Measurements from ENCODE around the gene TM2D1. TPM values are rescaled to one million over a fixed set of nuclear protein-coding genes. Genes with fewer than 3 reads are reported as not detected.

Gene TM2D1
- total RNA-seq, 1 donor from 2014 or later, result 19.3 TPM

GRCh38 chr1:61637470-61637869 lies 87.5 kb downstream of the TM2D1 start:
- TF ChIP-seq, protein P1, sequence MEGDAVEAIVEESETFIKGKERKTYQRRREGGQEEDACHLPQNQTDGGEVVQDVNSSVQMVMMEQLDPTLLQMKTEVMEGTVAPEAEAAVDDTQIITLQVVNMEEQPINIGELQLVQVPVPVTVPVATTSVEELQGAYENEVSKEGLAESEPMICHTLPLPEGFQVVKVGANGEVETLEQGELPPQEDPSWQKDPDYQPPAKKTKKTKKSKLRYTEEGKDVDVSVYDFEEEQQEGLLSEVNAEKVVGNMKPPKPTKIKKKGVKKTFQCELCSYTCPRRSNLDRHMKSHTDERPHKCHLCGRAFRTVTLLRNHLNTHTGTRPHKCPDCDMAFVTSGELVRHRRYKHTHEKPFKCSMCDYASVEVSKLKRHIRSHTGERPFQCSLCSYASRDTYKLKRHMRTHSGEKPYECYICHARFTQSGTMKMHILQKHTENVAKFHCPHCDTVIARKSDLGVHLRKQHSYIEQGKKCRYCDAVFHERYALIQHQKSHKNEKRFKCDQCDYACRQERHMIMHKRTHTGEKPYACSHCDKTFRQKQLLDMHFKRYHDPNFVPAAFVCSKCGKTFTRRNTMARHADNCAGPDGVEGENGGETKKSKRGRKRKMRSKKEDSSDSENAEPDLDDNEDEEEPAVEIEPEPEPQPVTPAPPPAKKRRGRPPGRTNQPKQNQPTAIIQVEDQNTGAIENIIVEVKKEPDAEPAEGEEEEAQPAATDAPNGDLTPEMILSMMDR (conservative IDR thresholded peaks at IDR 0.05), result no peak
- H3K27ac Mint-ChIP-seq (ENCODE audit: unreplicated experiment), result no peak overlapping the region
- no peaks in the 10 kb centered on the region for H3K4me1 Mint-ChIP-seq
- H3K27me3 Mint-ChIP-seq (ENCODE audit: low read depth), result peaks cover 8% of the 10 kb centered on the region
- no peaks in the 10 kb centered on the region for H3K36me3 Mint-ChIP-seq (ENCODE audit: low read depth)
- no peak for DNase-seq (ENCODE audit: low read depth, low spot score)
- no peak overlapping the region for H3K4me3 Mint-ChIP-seq
- no peaks in the 10 kb centered on the region for H3K9me3 Mint-ChIP-seq

DNA sequence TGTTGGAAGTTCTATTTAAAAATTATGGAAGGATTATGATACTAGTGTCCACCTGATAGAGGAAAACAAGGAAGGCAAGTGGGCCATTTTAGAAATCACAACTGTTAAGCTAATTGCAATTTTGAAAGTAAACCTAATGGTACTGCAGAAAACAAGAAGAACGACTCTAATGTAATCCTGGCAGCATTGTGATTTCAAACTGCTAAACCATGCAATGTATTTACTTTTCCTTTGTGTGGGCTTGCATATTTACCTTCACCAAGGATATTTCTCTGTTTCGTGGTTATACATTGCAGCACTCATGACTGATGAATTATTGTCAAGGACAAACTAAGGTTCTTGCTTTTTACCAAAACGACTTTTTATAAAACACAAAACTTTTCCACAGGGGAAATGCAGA lies 88.1 kb downstream of the TM2D1 start:
- Mint-ChIP-seq H3K9me3 (no peaks in the 10 kb centered on the region), H3K27ac (ENCODE audit: unreplicated experiment) (no peak overlapping the region), H3K4me1 (no peaks in the 10 kb centered on the region), H3K36me3 (ENCODE audit: low read depth) (no peaks in the 10 kb centered on the region), H3K4me3 (no peak overlapping the region), H3K27me3 (ENCODE audit: low read depth) (peaks cover 7% of the 10 kb centered on the region)
- no peak for DNase-seq (ENCODE audit: low read depth, low spot score)
- TF ChIP-seq, protein P1 (conservative IDR thresholded peaks at IDR 0.05), result no peak

DNA sequence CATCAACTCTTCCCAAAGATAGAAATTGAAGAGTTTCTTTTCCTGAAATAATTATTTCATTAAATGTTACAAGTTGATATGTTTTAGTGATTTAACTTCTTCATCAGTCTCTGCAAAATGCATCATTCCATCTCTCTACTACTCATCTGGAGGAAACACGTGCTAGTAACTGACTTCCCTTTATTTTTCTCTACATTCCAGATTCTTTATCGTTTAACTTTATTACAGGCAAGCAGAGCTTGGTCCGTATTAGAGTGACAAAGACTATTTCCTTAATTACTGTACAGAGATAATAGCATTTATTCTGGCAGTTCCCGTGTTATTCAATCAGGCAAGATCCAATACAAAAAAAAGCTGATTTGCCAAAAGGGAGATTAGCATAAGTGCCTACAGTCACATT lies 88.6 kb downstream of the TM2D1 start:
- Mint-ChIP-seq H3K27me3 (ENCODE audit: low read depth) (peaks cover 3% of the 10 kb centered on the region), H3K4me1 (no peaks in the 10 kb centered on the region), H3K36me3 (ENCODE audit: low read depth) (no peaks in the 10 kb centered on the region), H3K9me3 (no peaks in the 10 kb centered on the region), H3K4me3 (no peak overlapping the region), H3K27ac (ENCODE audit: unreplicated experiment) (no peak overlapping the region)
- TF ChIP-seq, protein P1 (conservative IDR thresholded peaks at IDR 0.05), result no peak
- no peak for DNase-seq (ENCODE audit: low read depth, low spot score)

GRCh38 chr1:61635557-61635956 lies 89.4 kb downstream of the TM2D1 start:
- Mint-ChIP-seq H3K4me3 (no peak overlapping the region), H3K36me3 (ENCODE audit: low read depth) (no peaks in the 10 kb centered on the region), H3K4me1 (no peaks in the 10 kb centered on the region), H3K9me3 (no peaks in the 10 kb centered on the region), H3K27me3 (ENCODE audit: low read depth) (no peaks in the 10 kb centered on the region), H3K27ac (ENCODE audit: unreplicated experiment) (no peak overlapping the region)
- TF ChIP-seq, protein P1 (conservative IDR thresholded peaks at IDR 0.05), result no peak
- DNase-seq (ENCODE audit: low read depth, low spot score), result no peak

DNA sequence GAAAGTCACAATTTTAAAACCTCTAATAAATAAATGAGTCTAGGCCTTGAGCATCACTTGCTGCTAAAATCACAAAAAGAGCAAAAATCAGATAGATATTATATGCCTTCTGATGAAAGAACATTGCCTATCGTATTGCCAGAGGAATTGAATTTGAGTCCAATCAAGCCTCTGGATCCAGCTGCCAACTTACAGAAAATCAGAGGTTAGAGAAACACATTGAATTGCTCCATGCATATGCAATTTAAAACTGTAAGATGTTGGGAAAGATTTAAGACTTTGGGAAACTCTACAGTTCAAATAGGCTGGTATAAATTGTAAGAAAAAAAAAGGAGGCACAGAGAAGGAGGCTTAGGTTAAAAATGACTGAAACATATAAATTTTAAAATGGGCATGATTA lies 93.5 kb downstream of the TM2D1 start:
- Mint-ChIP-seq H3K36me3 (ENCODE audit: low read depth) (no peaks in the 10 kb centered on the region), H3K27me3 (ENCODE audit: low read depth) (no peaks in the 10 kb centered on the region), H3K9me3 (peaks cover 3% of the 10 kb centered on the region), H3K4me3 (no peak overlapping the region), H3K4me1 (no peaks in the 10 kb centered on the region), H3K27ac (ENCODE audit: unreplicated experiment) (no peak overlapping the region)
- DNase-seq (ENCODE audit: low read depth, low spot score), result no peak
- TF ChIP-seq, protein P1 (conservative IDR thresholded peaks at IDR 0.05), result no peak

Other genes with a start within 250 kb of the TM2D1 start
- gene PATJ, start 17.3 kb upstream of the TM2D1 start, total RNA-seq, result 3.9 and 4.9 TPM in 2 replicates

Measured in neural crest cell (in vitro differentiated cells).